Left kidney (tissue), 2 donors: ENCODE measurements around the gene TLR9. TPM values are rescaled to one million over a fixed set of nuclear protein-coding genes. Genes with fewer than 3 reads are reported as not detected.

Source experiments
- DNase-seq: peaks from one replicate; pipeline ENCODE4 v3.0.0-alpha.2; 2013
- polyA plus RNA-seq: library from polyadenylated mRNA; unstranded; fragments of 120-200 nt; gene quantifications from one replicate; pipeline ENCODE4 v1.2.1, GENCODE V29; 2013; ENCODE audit not compliant: insufficient read length

Gene TLR9
- polyA plus RNA-seq, 1 donor = 0.18 TPM

- DNase-seq = no peak
Measured at GRCh38 chr3:52173101-52173500, 52.3 kb downstream of the TLR9 start.

GRCh38 chr3:52172262-52172757, 53.1 kb downstream of the TLR9 start:
- DNase-seq = no peak

- no peak for DNase-seq
Measured at GRCh38 chr3:52171514-52172261, 53.8 kb downstream of the TLR9 start.

Other genes with a start within 250 kb of the TLR9 start
- gene ACY1, start 242.1 kb downstream of the TLR9 start, polyA plus RNA-seq = 109 TPM
- 1,406 TPM for gene RPL29, start 229.8 kb downstream of the TLR9 start, polyA plus RNA-seq
- gene DUSP7, start 169.1 kb downstream of the TLR9 start, polyA plus RNA-seq = 13.9 TPM
- gene POC1A, start 71.2 kb downstream of the TLR9 start, polyA plus RNA-seq = 10.5 TPM
- gene ALAS1, start 27.5 kb downstream of the TLR9 start, polyA plus RNA-seq = 46.7 TPM
- gene TWF2, start 13.5 kb upstream of the TLR9 start, polyA plus RNA-seq = 23.3 TPM
- 16.6 TPM for gene PPM1M, start 20.1 kb upstream of the TLR9 start, polyA plus RNA-seq
- 104 TPM for gene WDR82, start 53.0 kb upstream of the TLR9 start, polyA plus RNA-seq
- gene GLYCTK, start 62.2 kb upstream of the TLR9 start, polyA plus RNA-seq = 32.9 TPM
- gene DNAH1, start 90.7 kb upstream of the TLR9 start, polyA plus RNA-seq = 14.8 TPM
- gene BAP1, start 184.4 kb upstream of the TLR9 start, polyA plus RNA-seq = 80.3 TPM
- gene PHF7, start 185.0 kb upstream of the TLR9 start, polyA plus RNA-seq = 14.5 TPM
- 19.1 TPM for gene SEMA3G, start 219.5 kb upstream of the TLR9 start, polyA plus RNA-seq
- gene TNNC1, start 228.4 kb upstream of the TLR9 start, polyA plus RNA-seq = 6.2 TPM
- gene NISCH, start 230.0 kb upstream of the TLR9 start, polyA plus RNA-seq = 130 TPM